Erythroblast (primary cell): ENCODE results near the gene IGSF3.

Experiments
- DNase-seq, 2 experiments: peaks; one replicate each; lab custom pipeline; 2025; lab: John Stamatoyannopoulos, UW
- GATA1 ChIP-seq: IDR thresholded peaks from 2 replicates; pipeline ENCODE4 v1.6.1; 2011; ENCODE audit warnings: low read depth, mild to moderate bottlenecking, control low read depth, low read length, moderate library complexity
- POLR2A ChIP-seq: IDR thresholded peaks from 2 replicates; pipeline ENCODE4 v1.6.1; 2011; ENCODE audit warnings: mild to moderate bottlenecking, low read length

Gene IGSF3

GRCh38 chr1:116667575-116668105, at the start of gene IGSF3:
Gene IGSF3, minus strand, starts transcription at chr1:116667733. Its CDS starts 1,407 bp downstream, at chr1:116666326.
- peak; percentile 83 to 87 for DNase-seq
- TF ChIP-seq GATA1, result no peak
- TF ChIP-seq POLR2A, result no peak

DNA sequence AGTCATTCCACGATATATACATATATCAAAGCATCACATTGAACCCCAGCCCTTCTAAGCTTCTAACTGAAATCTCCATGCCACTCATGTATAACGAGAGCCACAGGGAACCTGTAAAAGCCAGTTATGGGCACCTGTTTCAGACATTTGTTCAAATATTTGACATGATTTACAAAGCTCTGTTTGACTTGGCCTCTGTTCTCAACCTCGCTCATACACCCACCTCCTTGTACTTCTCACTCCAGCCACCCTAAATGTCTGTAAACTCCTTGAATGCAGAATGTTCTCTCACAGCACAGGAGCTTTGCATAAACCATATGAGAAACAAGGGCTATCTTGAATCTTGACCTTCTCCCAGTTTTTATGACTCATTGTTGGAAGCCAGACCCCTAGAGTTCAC, 49.8 kb upstream of the IGSF3 start:
- DNase-seq, result no peak

GRCh38 chr1:116716391-116716790, 48.9 kb upstream of the IGSF3 start:
- TF ChIP-seq POLR2A, result no peak
- no peak for TF ChIP-seq GATA1
- no peak for DNase-seq

More for the DNA sequence above, 49.8 kb upstream of the IGSF3 start:
- no peak for TF ChIP-seq GATA1
- TF ChIP-seq POLR2A, result no peak

GRCh38 chr1:116713474-116713873, 45.9 kb upstream of the IGSF3 start:
- no peak for DNase-seq
- TF ChIP-seq POLR2A, result no peak
- no peak for TF ChIP-seq GATA1

- TF ChIP-seq POLR2A, result no peak
- no peak for TF ChIP-seq GATA1
- DNase-seq, result no peak
Measured at GRCh38 chr1:116712510-116712909, 45.0 kb upstream of the IGSF3 start.

- no peak for TF ChIP-seq GATA1
- no peak for TF ChIP-seq POLR2A
- DNase-seq, result peak; percentile 45
Measured at GRCh38 chr1:116711263-116711840, 43.8 kb upstream of the IGSF3 start.

- no peak for TF ChIP-seq GATA1
- no peak for TF ChIP-seq POLR2A
- no peak for DNase-seq
Measured at GRCh38 chr1:116710420-116711262, 43.1 kb upstream of the IGSF3 start.

DNA sequence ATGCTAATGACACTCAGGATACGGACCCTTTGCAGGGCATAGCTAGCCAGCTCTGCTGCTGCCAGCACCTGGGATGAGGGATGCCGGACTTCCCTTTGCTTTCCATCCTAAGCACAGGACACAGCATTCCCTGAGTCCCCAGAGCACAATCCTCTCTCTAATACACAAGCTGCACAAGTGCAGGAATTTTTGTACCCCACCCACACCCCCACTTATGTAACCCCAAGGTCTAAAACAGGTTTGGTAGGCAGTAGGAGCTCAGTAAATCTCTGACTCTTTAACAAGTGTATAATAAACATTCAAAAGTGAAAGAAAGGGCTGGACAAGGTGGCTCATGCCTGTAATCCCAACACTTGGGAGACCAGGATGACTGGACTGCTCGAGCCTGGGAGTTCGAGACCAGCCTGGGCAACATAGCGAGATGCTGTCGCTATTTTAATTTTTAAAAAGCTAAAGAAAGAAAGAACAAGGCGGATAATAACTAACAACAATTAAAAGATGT, 42.2 kb upstream of the IGSF3 start:
- TF ChIP-seq POLR2A (no peak), GATA1 (no peak)
- DNase-seq, result no peak

- TF ChIP-seq POLR2A, result no peak
- TF ChIP-seq GATA1, result no peak
- DNase-seq, result no peak
Measured at GRCh38 chr1:116708255-116708900, 40.8 kb upstream of the IGSF3 start.

DNA sequence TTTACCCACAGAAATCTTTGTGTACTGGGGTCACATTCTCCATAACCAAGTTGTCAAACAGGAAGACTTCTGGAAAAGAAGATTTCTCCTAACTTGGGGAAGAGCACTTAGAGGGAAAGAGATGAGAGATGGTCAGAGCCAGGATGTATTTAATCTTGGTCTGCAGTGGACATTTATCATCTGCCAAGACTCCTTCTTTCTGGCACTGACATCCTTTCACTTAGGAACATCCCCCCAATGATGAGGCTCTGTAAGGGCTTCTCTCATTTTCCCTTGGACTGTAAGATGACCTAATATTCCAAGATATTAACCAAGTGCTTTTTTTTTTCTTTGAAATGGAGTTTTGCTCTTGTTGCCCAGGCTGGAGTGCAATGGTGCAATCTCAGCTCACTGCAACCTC, 39.3 kb upstream of the IGSF3 start:
- no peak for TF ChIP-seq GATA1
- TF ChIP-seq POLR2A, result no peak
- no peak for DNase-seq

DNA sequence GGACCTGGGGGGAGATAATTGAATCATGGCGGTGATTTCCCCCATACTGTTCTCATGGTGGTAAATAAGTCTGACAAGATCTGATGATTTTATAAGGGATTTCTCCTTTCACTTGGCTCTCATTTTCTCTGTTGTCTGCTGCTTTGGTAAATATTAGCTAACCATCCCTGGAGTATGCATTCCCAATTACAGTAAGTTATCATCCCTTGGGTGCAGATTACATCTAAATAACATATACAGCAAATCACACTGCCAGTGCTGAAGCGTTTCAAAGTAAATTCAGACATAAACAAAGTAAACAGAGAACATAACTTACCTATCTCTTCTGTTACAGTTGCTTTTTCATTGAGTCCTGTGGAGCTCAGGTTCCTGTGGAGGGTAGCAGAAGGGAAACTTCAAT, 38.6 kb upstream of the IGSF3 start:
- no peak for TF ChIP-seq GATA1
- TF ChIP-seq POLR2A, result no peak

DNA sequence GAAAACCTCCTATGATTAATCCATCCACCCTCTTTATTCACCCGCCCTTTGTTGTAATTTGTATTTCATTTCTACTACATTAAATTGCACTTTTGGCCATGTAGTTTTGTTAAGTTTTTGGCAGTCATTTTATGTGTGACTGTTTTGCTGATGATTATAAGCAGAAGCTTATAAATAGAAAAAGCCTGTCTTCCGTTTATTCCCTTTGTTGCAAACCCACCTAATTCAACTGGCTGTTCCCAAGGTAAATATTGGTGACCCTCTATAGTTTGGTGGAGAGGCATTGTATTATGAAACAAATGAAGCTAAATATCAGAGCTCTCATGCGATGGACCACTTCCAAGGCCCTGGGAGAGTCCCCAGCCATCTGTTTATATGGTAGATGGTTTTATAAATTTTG, 36.7 kb upstream of the IGSF3 start:
- TF ChIP-seq GATA1, result no peak
- TF ChIP-seq POLR2A, result no peak
- DNase-seq, result no peak

More for the DNA sequence above, 38.6 kb upstream of the IGSF3 start:
- DNase-seq, result no peak

DNA sequence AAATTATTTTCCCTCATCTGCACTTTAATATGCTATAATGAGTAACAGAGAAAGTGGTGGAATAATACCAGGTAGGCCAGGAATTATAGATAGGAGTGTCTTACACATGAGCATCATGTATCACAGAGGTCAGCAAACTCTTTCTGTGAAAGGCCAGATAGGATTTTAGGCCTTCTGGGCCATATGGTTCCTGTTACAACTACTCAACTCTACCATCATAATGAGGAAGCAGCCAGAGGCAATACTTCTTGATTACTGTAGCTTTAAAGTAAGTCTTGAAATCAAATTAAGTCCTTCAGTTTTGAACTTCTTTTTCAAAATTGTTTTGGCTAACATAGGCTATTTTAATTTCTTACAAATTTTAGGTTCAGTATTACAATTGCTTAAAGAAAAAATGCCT, 32.1 kb upstream of the IGSF3 start:
- DNase-seq, result no peak
- TF ChIP-seq POLR2A, result no peak
- TF ChIP-seq GATA1, result no peak

- no peak for DNase-seq
- no peak for TF ChIP-seq GATA1
Measured at GRCh38 chr1:116698244-116698595, 30.7 kb upstream of the IGSF3 start.
